ACHN (cell line): ENCODE measurements around the gene CEP20.
"Not testable (repeated sequence)": the region's sequence is repeated elsewhere in the genome, so short reads cannot be mapped to it uniquely, and the experiment has no call there.

ENCODE experiments used
- DNase-seq: peaks from one replicate; pipeline ENCODE4 v3.0.0-alpha.2; 2015
- in situ Hi-C: cut with HindIII; loops from 2 replicates; pipeline ENCODE4 v1.10.0; 2017; ENCODE audit warnings: low sequenced_read_pairs, low pct_ligation_motif_present, low pct_unique_long_range_greater_than_20kb

CEP20 gene

DNA sequence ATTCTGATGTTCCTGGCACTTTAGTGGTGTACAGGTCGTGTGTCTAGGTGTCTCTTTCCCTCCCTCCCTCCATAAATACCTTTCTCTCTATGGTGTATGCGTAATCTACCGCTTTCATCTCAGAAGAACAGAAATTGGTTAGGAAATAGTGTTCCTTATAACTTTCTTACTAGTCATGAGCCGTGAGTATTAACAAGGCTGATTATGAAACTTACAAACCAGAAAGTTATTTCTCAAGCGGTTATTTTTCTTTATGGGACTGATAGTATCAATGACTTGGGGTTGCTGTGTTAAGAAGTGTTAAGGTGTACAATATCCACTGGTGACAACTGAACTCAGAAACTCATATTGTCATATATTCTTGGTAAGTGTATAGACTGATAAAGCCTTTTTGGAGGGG, 18.4 kb downstream of the CEP20 start:
- in situ Hi-C loops = no loop called here
- no peak for DNase-seq

DNA sequence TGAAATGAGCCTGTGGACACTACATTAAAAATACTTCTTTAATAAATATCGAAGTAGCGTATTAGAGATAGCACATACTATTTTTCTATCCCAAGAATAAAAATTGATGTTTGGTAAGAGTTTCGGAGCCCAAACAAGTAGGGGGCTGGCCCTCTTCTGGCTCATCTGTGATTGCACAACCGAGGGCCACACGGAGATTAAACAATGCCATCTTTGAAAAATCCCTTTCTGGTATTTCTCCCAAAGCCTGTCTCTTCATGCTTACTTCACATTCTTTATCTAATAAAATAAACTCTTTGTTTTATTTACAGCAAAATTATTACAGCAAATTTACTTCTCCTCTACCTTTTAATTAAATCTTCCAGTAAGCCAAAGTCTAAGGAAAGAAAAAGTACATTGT, 22.0 kb downstream of the CEP20 start:
- in situ Hi-C loops = no loop called here
- no peak for DNase-seq

- no peak for DNase-seq
- in situ Hi-C loops = no loop called here
Measured at GRCh38 chr16:15865742-15866141, 22.7 kb downstream of the CEP20 start.

DNA sequence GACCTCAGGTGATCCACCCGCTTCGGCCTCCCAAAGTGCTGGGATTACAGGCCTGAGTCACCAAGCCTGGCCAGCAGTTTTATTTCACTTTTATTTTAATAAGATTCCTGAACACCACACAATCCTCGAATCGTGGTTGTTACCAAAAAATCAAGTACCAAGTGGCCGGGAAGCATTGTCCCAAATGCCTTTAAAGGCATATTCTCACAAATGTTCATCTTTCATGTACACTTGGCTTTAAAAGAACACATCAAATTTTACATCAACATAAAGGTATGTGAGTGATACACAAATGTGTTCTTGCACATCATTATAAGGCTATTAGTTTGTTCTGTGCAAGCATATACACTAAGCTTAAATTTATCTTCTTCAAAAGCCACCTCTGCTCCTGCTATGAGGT, 23.5 kb downstream of the CEP20 start:
- in situ Hi-C loops = no loop called here
- no peak for DNase-seq

- no peak for DNase-seq
- in situ Hi-C loops = no loop called here
Measured at GRCh38 chr16:15861996-15862395, 26.4 kb downstream of the CEP20 start.

DNA sequence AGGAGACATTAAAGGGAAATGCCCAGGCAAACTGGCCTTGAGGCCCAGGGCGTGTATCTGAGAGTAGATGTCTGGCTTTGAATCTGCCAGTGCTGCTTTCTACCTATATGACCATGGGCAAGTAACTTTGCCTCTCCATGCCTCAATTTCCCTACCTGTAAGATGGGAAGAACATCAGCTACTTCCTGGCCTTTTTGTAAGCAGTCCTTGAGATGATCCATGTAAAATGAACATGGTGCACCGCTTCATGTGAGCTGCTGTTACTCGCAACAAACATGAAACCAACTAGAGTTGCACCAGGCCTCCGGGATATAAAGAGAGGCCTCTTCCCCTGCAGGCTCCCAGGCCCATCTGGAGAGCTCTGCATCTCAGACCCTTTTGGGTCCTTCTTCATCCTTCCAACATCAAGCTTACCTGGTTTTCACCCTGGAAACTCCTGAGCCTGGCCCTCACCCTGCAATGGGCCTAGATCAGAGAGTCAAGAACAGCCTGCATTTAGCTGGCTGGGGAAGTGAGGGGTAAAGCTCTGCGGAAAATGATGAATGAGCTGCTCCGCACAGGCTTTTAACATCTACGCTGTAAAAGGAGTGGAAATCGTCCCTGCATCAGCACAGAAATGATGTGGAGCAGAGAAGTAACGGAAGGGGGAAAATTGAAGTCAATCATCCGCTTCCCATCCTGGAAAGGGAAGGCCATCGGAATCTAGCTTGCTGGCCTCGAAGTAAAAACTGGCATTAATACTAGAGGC, 29.3 kb downstream of the CEP20 start:
- in situ Hi-C loops = no loop called here
- no peak for DNase-seq

GRCh38 chr16:15857724-15858560, 30.5 kb downstream of the CEP20 start:
- in situ Hi-C loops = no loop called here
- no peak for DNase-seq

- in situ Hi-C loops = no loop called here
- no peak for DNase-seq
Measured at GRCh38 chr16:15856901-15857698, 31.3 kb downstream of the CEP20 start, which contains the start of gene MYH11. Gene MYH11 (minus strand): TSS chr16:15857028. CDS start chr16:15838252, 18,776 bp downstream.

DNA sequence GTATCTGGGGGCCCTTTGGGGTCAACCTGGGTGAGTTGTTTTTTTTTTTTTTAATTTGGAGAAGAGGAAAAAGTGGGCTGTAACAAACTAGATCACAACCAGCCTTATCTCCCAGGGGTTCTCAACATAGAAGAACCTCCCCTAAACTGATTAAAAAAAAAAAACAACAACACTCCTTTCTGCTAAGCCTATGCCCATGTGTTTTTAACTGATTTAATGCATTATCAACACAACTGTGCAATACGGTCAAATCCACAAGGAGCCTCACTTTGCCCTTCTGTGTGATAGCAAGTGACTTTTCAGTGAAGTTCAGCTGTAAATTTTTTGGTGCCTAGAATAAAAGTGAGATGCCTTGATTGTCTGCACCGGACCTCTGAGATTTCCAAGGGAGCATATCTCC, 32.2 kb downstream of the CEP20 start:
- in situ Hi-C loops = no loop called here

DNA sequence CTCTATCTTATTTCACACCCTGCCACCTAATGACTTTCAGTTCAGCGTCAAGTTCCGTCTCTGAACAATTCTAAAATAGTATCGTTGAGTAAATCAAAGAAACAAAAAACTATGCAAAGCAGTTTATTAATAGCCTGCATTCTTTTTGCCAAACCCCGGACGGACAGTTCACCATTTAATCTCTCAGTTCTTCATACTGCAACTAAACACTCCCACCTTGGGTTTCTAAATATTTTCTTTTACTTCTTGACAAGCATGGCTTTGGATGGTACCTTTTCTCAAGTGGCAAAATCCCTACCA, 32.7 kb downstream of the CEP20 start:
- in situ Hi-C loops = no loop called here
- no peak for DNase-seq

More for the DNA sequence above, 32.2 kb downstream of the CEP20 start:
- no peak for DNase-seq

- no peak for DNase-seq
- in situ Hi-C loops = no loop called here
Measured at GRCh38 chr16:15854906-15855703, 33.3 kb downstream of the CEP20 start.

DNA sequence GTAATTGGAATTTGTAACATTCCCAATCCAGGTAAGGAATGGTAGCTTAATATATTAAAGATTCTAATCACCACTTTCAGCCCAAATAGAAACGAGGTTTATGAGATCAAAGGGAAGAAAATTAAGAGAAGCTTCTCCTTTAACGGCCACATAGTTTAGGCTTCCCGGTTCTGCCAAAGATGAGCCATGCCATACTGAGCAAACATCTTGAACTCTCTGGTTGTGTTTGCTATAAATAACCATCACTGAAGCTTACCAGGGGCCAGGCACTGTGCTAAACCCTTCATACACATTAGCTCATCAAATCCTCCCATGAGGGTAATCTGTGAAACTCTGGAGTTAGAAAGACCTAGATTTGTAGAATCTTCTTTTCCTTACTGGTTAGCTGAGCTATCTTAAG, 34.3 kb downstream of the CEP20 start:
- in situ Hi-C loops = no loop called here
- DNase-seq = no peak

- in situ Hi-C loops = no loop called here
- DNase-seq = no peak
Measured at GRCh38 chr16:15853021-15853420, 35.4 kb downstream of the CEP20 start.

GRCh38 chr16:15850555-15850954, 37.8 kb downstream of the CEP20 start:
- in situ Hi-C loops = not testable (repeated sequence)

DNA sequence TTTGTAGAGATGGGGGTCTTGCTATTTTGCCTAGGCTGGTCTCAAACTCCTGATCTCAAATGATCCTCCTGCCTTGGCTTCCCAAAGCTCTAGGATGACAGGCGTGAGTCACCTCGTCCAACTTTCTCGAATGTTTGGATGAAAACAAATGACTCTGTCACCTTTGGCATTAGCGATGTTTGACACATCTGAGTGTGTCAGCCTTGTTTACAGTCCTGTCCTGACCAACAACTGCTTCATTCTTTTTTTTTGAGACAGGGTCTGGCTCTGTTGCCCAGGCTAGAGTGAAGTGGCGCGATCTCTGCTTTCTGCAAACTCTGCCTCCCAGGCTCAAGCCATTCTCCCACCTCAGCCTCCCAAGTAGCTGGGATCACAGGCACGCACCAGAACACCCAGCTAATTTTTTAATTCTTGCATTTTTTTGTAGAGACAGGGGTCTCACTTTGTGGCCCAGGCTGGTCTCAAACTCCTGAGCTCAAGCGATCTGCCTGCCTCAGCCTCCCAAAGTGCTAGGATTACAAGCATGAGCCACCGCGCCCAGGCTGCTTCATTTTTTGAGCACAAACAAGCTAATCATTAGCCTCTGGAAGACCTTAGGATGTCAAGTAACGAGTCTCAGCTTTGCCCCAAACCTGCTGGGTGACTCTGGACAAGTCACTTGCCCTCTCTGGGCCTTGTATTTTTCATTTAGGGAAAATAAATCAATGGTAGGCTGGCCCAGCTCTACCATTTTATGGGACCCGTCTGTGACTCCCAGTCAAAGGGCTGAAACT, 39.0 kb downstream of the CEP20 start:
- in situ Hi-C loops = no loop called here
- no peak for DNase-seq

More at GRCh38 chr16:15850555-15850954, 37.8 kb downstream of the CEP20 start:
- not testable (repeated sequence) for DNase-seq

- in situ Hi-C loops = no loop called here
- no peak for DNase-seq
Measured at GRCh38 chr16:15847611-15848175, 40.7 kb downstream of the CEP20 start.

- no peak for DNase-seq
- in situ Hi-C loops = no loop called here
Measured at GRCh38 chr16:15846510-15846909, 41.9 kb downstream of the CEP20 start.
